ENCODE results near the gene RPS6KA2.
"Not testable (repeated sequence)": the region's sequence is repeated elsewhere in the genome, so short reads cannot be mapped to it uniquely, and the experiment has no call there.

The RPS6KA2 gene

GRCh38 chr6:166635013-166635970 lies 8.2 kb upstream of the RPS6KA2 start:
- no peak for DNase-seq (ENCODE audit: low spot score)

- DNase-seq (ENCODE audit: low spot score): not testable (repeated sequence)
Measured at GRCh38 chr6:166634581-166634980, 7.5 kb upstream of the RPS6KA2 start.

- no peak for DNase-seq (ENCODE audit: low spot score)
Measured at GRCh38 chr6:166633732-166634535, 6.9 kb upstream of the RPS6KA2 start.

- DNase-seq (ENCODE audit: low spot score): no peak
Measured at GRCh38 chr6:166632731-166633130, 5.7 kb upstream of the RPS6KA2 start.

GRCh38 chr6:166630462-166630861 lies 3.4 kb upstream of the RPS6KA2 start:
- DNase-seq (ENCODE audit: low spot score): no peak

GRCh38 chr6:166629628-166630027 lies 2.6 kb upstream of the RPS6KA2 start:
- DNase-seq (ENCODE audit: low spot score): no peak

GRCh38 chr6:166627875-166628801 lies 1.1 kb upstream of the RPS6KA2 start:
- DNase-seq (ENCODE audit: low spot score): peak; percentile 71

- no peak for DNase-seq (ENCODE audit: low spot score)
Measured at GRCh38 chr6:166626177-166627032, 646 bp downstream of the RPS6KA2 start.

- DNase-seq (ENCODE audit: low spot score): no peak
Measured at GRCh38 chr6:166625356-166625755, 1.7 kb downstream of the RPS6KA2 start.

GRCh38 chr6:166624275-166624674 lies 2.8 kb downstream of the RPS6KA2 start:
- peak; percentile 49 for DNase-seq (ENCODE audit: low spot score)

- DNase-seq (ENCODE audit: low spot score): no peak
Measured at GRCh38 chr6:166623318-166623717, 3.7 kb downstream of the RPS6KA2 start.

GRCh38 chr6:166621114-166621540 lies 5.9 kb downstream of the RPS6KA2 start:
- no peak for DNase-seq (ENCODE audit: low spot score)

- DNase-seq (ENCODE audit: low spot score): no peak
Measured at GRCh38 chr6:166620478-166621113, 6.5 kb downstream of the RPS6KA2 start.

- DNase-seq (ENCODE audit: low spot score): no peak
Measured at GRCh38 chr6:166619912-166620311, 7.1 kb downstream of the RPS6KA2 start.

GRCh38 chr6:166618866-166619761 lies 7.9 kb downstream of the RPS6KA2 start:
- DNase-seq (ENCODE audit: low spot score): no peak

GRCh38 chr6:166618251-166618650 lies 8.8 kb downstream of the RPS6KA2 start:
- DNase-seq (ENCODE audit: low spot score): no peak

- no peak for DNase-seq (ENCODE audit: low spot score)
Measured at GRCh38 chr6:166617359-166617758, 9.7 kb downstream of the RPS6KA2 start.

GRCh38 chr6:166616261-166617238 lies 10.5 kb downstream of the RPS6KA2 start:
- no peak for DNase-seq (ENCODE audit: low spot score)

Data from NAMALWA (cell line).